ENCODE results near the gene TIMM29.

GRCh38 chr19:10892256-10892655 lies 36.4 kb upstream of the TIMM29 start:
- TF ChIP-seq CTCF (IDR thresholded peaks at IDR 0.05) (no peak), POLR2AphosphoS5 (IDR thresholded peaks at IDR 0.05) (no peak), EP300 (IDR thresholded peaks at IDR 0.05) (no peak)

Measured in suprapubic skin (tissue), 4 donors.